ENCODE measurements around the gene ANO9.
"Not testable (repeated sequence)": the region's sequence is repeated elsewhere in the genome, so short reads cannot be mapped to it uniquely, and the experiment has no call there.

ANO9 gene

DNA sequence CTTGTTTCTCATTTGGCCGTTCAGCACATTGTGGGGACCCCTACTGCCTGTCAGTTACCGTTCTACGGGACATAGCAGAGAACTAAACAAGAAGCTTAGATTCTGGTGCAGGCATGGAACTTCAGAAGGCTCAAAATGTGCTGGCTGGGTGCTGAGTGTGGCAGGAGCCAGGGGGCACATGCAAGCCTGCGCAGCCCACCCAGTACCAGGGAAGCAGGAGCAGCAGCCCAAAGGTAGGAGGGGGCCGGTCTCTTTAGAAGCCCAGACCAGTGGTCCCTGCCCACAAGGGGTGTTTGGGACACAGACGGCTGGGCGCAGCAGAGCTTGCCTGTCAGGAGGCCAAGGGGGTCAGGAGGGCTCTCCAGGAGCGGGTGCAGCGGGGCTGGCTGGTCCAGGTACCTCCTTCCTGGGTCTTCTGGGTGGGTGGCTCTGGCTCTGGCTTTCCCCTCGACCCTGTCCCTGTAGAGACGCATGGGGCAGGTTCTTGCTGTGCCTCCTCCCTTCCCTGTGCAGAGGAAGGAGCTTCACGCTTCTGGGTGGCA, 10.5 kb upstream of the ANO9 start:
- no peak for DNase-seq (ENCODE audit: low spot score)

DNA sequence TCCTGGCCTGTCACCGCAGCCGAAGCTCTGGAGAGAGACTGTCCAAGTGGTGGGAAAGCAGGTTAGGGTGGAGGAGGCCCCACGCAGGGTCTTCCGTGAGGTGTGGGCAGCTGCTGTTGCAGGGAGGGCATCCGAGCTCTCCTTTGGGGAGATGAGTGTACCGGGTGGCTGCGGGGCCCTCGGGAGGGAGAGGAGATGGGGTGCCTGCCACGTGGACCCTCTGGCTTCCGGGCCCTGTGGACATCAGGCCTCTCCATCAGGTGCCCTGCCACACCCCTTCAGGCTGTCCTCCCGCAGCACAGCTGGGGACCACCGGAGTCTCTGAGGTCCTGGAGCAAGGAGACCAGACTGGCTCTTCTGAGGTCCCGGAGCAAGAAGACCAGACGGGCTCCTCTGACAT, 9.9 kb upstream of the ANO9 start:
- no peak for DNase-seq (ENCODE audit: low spot score)

DNA sequence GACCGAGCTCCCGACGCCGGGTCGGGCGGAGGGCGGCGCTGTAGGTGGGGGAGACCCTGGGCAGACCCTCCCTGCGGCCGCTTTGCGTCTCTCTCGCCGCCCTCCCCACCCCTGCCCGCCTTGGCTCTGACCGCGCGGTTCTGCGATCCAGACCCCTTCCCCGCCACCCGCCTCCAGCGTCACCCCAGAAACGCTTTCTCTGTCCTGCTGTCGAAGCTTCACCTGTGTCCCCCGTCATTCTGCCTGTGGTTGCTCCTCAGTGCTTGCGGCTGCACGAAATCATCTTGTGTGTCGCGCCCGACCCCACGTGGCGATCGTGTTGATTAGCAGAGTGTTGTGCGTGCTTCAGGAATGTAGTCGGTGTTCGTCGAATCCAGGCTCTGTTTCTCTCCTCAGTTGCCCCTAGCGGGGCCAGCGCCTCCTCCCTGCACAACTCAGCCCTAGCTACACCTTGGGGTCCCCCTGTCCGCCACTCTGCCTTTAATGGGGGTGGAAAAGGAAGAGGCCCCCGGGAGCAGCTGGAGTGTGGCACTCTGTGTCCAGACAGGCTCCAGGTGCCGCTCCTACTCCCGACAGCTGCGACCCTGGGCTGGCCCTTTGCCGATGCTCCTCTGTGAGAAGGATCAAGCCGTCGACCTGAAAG, 9.1 kb upstream of the ANO9 start:
- DNase-seq (ENCODE audit: low spot score), result peak; percentile 87

DNA sequence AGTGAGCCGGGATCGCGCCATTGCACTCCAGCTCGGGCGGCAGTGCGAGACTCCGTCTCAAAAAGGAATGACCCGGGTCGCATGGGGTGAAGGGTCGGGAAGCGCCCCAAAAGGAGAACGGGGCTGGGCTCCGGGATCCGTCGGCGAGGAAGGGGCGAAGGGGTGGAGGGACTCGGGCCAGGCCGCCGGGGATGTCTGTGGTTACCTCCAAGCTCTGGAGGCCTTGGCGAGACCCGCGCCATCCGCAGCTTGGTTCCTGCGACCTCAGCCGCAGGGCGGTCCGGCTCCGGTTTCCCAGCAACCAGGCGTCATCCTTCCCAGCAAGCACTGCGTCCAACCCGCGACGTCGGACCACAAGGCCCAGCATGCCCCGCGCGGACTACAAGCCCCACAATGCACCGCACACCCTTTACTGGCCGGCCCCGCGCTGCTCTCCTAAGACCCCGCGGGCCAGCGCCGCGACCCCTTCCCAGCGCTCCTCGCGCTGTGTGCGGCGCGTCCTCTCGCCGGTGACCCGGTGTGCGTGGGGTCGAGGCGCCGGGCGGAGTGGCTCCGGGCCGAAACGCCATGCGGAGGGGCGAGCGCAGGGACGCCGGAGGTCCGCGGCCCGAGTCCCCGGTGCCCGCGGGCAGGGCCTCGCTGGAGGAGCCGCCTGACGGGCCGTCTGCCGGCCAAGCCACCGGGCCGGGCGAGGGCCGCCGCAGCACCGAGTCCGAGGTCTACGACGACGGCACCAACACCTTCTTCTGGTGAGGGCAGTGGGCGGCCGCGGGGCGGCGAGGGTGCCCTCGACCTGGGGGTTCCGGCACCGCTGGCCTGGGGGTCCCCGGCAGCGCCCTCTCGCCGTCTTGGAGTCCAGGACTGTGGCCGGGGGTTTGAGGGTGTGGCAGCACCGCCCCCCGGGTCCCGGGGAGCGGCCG, 8.3 kb upstream of the ANO9 start, which contains the start of gene PTDSS2:
TSS of gene PTDSS2 (plus strand) at position 391 of the 920 bp plus-strand sequence. CDS start at position 568, 177 bp downstream.
- peak; percentile 98 for DNase-seq (ENCODE audit: low spot score)

DNA sequence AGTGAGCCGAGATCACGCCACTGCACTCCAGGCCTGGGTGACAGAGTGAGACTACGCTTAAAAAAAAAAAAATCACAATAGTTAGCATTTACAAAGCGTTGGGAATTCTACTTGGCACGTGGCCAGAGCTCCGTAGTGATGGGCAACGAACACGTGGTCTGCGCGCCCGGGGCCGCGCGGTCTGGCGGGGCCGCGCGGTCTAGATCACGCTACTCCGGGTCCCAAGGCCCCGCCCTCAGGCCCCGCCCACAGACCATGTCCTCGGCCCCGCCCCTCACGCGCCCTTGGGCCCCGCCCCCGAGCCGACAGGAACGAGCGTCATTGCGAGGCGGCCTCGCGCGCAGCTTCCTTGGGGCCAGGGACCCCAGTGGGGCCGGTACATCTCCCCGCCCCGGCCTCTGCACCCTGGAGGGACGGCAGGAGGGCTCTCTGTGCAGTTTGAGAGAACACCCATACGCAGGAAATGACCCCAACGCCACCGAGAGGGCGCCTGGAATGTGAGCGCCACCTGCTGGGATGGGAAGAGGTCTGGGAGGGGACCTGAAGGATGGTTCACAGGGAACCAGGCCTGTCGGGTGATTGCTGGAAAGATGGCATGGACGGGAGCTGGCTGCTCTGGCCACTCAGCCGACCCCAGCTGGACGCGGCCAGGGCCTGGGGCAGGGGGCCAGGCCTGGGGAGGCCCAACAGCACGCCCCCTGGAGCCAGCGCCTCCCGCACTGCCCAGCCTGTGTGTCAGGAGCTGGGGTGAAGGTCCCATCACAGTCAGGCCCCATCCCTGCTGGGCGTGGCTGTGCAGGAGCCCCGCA, 6.3 kb upstream of the ANO9 start:
- DNase-seq (ENCODE audit: low spot score), result peak; percentile 93

DNA sequence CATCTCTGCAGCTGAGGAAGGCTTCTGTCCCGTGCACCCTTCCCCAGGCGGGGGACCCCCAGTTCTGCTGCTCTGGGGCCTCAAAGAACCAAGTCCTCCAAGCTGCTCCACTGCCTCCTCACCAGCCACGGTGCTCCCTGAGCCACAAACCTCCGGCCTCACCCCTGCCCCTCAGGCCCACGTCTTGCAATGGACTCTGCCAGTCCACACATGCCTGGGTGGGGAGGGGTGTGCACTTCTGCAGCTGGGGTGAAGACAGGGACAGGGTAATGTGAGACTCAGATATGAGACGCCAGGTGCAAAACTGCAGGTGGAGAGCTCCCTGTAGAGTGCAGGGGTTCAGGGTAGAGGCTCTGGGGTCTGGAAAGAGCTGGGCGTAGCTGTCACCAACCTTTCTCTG, 5.1 kb upstream of the ANO9 start:
- DNase-seq (ENCODE audit: low spot score), result no peak

DNA sequence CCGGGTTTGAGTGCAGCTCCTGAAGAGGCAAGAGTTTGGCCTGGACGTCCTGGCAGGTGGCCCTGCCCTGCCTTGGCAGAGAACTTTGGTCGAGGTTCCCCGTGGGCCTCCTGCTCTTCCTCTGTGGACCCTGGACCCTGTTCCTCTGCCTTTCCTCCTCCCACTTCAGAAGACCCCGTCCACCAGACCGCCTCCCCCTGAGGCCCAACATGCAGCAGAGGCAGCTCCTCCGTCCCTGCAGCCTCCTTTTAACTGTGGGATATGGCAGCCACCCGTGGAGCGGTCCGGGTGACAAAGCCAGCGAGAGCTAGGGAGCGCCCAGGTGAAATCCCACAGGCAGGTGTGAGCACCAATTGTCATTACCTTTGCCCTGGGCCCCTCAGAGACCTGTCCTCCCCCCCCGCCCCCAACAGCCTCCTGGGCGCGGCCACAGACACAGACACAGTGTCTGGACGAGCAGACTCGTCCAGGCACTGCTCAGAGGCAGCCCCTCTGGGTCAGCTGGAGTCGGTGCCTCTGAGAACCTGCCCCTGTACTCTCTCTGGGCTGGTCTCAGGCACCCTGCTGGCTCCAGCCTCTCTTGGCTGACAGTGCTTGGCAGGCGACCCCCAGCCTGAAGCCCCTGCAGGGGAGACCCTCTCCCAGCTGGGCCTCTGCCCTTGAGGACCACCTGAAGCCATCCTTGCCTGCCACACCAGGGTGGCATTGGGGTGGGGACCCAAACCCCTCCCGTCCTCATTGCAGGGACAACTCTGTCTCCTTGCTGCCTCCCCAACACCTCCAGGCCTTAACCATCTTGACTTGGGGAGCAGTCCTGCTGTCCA, 4.2 kb upstream of the ANO9 start:
- no peak for DNase-seq (ENCODE audit: low spot score)

DNA sequence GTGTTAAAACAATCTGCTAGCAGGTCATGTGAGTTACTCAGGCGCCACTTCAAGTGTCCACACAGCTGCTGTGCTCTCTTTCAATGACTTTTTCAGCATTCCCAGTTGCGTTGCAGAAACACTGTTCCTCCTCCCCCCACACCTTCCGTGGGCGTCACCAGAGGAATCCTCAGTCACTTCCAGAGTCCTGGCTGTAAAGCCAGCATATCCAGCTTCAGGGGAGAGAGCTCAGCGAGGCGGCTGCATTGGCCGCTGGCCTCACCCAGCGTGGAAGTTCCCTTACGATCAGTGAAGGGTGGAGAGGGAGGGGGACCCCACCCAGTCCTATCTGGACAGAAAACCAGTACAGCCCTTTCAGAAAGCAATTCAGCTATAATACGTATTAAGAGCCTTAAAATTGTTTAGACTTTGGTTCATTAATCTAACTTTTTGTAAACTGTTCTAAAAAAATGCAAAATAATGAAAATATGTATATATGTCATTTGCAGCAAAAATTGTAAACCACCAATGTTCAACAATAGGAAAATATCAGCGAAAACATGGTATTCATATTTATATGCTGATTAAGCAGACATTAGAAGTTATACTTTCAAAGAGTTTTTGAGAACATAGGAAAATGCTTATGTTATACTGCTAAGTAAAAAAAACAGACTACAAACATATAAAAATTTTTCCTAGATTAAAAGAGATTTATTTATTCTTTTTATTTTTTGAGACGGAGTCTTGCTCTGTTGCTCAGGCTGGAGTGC, 2.8 kb upstream of the ANO9 start:
- DNase-seq (ENCODE audit: low spot score), result no peak

DNA sequence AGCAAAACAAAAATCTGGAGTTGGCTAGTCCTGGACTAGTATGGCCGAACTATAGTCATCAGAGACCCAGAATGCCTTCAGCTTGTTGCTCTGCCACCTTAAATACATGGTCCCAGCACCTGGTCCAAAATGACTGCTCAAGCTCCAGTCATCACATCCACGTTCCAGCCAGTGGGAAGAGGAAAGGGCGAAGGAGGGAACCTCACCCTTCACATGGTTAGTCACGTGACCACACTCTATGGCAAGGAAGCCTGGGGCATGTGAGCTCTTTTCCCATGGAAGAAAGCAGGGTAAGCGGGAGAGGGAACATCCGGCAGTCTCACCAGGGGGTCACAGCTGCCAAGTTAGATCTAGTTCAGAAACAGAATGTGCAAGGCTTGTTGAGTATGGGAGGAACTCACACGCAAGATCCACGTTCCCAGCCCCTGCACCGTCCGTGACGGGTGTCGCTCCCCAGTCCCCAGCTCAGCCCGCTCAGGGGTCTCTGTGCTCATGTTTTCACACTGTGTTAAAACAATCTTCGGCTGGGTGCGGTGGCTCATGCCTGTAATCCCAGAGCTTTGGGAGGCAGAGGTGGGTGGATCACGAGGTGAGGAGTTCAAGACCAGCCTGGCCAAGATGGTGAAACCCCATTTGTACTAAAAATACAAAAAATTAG, 1.9 kb upstream of the ANO9 start:
- DNase-seq (ENCODE audit: low spot score), result no peak

DNA sequence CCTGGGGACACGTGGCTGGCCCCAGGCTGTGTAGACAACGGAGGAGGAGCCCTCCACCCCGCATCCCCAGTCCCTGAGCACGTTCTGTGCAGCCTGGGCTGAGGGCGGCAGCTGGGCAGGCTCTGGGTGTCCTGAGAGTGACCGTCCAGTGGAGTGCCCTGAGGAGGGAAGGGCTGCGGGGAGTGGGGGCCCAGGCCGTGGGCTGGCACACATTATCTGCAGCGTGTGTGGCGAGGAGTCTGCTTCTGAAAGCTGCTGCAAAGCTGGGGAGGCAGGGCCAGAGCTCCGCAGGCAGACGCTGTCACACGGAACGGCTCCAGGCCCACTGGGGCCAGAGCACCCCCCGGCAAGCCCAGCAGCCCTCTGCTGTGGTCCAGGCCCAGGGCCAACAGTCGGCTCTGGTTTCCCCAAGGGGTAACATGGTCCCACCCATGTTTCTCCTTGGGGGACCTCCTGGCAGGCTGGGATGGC, 835 bp upstream of the ANO9 start:
- DNase-seq (ENCODE audit: low spot score), result no peak

DNA sequence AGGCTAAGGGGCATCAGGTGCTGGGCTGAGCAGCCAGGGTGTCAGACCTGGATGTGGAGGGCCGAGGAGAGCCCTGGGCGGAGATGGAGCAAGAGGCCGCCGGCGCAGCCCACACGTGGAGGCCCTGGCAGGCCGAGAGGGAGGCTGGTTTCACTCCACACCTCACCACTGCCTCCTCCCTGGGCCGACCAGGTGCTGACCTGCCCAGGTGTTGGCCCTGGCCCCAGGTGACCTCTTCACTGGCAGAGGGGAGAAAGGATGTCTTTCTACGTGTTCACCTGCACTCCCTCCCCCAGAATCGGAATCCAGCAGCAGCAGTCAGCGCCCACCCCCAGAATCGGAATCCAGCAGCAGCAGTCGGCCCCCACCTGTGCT, 781 bp downstream of the ANO9 start:
- no peak for DNase-seq (ENCODE audit: low spot score)

DNA sequence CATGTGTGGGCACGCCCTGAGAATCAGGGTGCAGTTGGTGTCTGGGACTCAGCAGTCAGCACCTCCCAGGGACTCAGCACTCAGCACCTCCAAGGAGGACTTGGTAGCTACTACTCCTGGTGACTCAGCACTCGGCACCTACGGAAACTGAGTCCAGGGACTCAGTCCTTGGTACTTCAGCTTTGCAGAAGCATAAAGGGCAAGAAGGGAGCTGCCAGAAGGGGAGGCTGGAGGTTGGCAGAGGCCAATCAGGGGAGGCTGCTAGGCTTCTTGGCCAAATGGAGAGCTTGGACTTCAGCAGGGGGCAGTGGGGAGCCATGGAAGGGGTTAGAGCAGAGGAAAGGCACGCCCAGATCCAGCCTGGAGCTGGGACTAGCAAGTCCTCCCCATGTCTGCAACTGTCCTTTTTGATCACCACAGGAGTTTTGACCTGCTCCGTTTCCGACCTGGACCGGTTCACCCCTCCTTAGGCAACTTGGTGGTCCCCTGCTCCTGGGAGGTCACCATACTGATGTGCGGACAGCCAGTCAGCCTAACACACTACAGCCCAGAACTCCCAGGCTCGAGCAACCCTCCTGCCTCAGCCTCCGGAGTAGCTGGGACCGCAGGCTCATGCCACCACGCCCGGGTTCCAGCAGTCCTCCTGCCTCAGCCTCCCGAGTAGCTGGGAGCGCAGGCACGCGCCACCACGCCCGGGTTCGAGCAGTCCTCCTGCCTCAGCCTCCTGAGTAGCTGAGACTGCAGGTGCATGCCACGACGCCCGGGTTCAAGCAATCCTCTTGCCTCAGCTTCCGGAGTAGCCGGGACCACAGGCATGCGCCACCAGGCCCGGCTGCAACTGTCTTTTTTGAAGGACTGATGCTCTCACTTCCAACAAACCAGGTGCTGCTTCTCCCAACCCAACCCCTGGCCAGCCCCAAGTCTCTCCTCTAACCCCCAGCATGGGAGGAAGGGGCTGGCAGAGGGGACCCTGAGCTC, 1.5 kb downstream of the ANO9 start:
- no peak for DNase-seq (ENCODE audit: low spot score)

DNA sequence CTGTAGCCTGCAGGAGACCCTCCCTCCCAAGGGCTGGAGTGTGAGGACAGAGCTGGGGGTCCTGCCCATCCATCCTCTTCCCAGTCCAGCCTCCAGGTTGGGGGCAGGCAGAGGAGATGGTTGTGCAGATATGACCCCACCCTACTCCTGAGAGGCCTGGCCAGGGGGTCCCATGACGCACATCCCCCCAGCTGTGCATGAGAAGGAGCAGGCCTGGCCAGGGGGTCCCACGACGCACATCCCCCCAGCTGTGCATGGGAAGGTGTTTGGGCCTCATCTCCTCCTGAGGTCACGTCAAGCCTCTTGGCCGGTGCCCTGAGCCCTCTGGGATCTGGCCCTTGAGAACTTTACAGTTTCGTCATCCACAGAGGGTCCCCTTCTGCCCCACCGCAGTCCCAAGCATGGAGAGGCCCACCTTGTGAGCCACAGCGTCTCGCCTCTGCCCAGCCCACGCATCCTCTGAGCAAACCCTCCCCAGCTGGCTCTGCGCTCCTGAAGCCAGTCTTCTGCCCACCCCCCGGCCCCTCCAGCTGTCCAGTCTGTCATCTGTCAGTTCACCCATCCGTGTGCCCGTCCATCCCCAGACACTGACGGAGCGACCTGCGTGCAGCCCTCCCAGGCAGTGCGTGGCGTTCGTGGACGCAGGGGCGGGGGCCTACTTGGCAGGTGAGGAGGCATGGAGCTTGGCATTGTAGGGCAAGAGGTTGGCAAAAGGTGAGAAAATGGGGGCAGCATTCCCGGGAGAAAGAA, 2.3 kb downstream of the ANO9 start:
- DNase-seq (ENCODE audit: low spot score), result no peak

DNA sequence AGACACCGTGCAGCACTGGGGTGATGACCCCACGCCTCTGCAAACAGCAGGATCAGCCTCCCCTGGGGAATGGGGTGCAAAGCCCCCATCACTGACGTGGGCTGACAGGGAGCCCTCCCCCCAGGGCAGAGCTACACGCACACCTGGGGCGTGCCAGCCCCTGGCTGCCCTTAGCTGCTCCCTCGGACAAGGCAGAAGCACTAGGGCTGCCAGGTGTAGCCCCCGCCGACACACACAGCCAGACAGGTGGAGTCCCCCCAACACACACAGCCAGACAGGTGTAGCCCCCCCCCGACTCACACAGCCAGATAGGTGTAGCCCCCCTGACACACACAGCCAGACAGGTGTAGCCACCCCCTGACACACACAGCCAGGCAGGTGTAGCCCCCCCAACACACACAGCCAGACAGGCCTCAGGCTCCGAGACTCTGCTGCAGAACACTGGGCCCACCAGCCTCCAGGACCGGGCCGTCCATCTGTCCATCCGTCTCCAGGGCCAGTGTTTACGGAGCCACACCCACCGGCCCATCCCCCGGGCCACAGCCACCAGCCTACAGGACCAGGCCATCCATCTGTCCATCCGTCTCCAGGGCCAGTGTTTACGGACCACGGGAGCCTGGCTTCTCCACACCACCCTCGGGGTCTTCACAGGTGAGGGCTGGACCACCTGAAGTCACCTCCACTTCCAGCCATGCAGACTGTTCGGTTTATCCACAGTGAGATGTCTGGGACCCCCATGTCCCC, 3.5 kb downstream of the ANO9 start:
- no peak for DNase-seq (ENCODE audit: low spot score)

DNA sequence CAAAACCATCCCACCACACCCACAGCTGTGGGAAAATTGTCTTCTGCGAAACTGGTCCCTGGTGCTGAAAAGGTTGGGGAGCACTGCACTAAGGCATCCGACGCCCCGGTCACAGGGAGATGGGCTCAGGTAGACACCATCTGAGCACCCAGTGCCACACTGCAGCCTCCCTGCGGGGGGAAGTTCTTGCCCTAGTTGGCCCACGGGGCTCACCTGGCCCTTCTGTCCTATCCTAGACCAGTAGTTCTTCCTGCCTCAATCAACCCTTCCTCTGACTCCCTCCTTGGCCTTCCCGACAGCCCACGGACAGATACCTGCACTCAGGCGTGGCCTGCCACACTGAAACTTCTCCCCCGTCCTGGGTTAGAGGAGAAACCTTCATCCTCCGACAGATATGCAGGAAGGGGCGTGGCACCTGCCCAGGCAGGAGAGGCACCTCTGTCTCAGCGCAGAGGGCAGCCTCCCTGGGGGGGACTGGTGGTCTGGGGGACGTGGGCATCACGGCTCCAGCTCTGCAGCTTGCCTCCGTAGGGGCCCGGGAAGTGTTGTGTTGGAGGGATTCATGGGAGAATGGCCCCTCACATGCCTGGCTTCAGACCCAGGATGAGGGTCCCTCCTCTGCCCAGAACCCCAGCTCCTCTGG, 4.5 kb downstream of the ANO9 start:
- no peak for DNase-seq (ENCODE audit: low spot score)

DNA sequence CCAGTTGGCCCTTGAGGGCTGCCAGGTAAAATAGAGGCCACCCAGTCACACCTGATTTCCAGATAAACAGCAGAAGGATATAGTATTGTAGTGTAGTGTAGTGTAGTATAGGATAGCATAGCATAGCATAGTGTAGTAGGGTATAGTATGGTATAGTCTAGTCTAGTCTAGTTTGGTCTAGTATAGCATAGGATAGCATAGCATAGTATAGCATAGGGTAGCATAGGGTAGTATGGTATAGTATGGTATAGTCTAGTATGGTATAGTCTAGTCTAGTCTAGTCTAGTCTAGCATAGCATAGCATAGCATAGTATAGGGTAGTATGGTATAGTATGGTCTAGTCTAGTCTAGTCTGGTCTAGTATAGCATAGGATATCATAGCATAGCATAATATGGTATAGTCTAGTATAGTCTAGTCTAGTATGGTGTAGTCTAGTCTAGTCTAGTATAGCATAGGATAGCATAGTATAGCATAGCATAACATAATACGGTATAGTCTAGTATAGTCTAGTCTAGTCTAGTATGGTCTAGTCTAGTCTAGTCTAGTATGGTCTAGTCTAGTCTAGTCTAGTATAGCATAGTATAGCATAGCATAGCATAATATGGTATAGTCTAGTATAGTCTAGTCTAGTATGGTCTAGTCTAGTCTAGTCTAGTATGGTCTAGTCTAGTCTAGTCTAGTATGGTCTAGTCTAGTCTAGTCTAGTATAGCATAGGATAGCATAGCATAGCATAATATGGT, 6.6 kb downstream of the ANO9 start:
- not testable (repeated sequence) for DNase-seq (ENCODE audit: low spot score)
